NCI-H1436 treated with DMSO at 0.1 percent for 48 hours (cell line): Measurements from ENCODE around the gene IL20RB.
"Not testable (repeated sequence)": the region's sequence is repeated elsewhere in the genome, so short reads cannot be mapped to it uniquely, and the experiment has no call there.

Source experiments
- DNase-seq: peaks from one replicate; lab custom pipeline; 2025; lab: John Stamatoyannopoulos, UW

IL20RB gene

GRCh38 chr3:136987398-136987980, 29.7 kb downstream of the IL20RB start:
- DNase-seq = not testable (repeated sequence)

DNA sequence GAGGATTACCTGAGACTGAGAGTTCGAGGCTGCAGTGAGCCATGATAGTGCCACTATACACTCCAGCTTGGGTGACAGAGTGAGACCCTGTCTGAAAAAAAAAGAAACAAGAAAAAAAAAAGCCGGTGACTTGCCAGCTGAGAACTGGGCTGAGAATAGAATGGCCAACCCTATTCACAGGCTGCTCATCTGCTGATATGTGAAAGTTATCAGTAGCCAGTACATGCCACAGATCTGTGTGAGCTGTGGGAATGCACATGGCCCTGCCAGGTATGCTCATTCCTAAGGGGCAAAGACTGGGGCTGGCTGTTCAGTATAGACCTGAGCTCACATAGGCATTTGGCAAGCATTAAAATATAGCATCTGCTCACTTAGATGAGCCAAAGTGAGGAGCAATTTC, 30.9 kb downstream of the IL20RB start:
- DNase-seq = no peak

- DNase-seq = no peak
Measured at GRCh38 chr3:136989781-136990524, 32.2 kb downstream of the IL20RB start.

DNA sequence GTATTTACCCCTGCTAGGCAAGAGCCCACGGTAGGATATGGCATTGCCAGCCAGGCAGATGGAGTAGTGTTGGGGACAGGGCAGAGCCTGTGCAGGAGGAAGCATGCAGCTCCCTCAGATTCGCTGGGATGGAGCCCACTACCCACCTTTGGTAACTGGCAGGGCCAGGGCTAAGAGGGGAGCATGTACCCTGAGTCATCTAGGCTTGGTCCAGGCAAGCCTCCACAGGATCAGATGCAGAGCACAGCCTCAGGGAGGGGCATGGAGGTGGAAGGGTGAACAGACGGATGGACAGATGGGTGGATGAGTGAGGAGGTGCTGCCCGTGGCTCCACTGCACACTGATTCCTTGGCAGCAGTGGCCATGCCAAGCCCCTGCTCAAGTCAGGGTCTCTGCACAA, 33.0 kb downstream of the IL20RB start:
- no peak for DNase-seq

GRCh38 chr3:136992115-136992514, 34.3 kb downstream of the IL20RB start:
- no peak for DNase-seq

DNA sequence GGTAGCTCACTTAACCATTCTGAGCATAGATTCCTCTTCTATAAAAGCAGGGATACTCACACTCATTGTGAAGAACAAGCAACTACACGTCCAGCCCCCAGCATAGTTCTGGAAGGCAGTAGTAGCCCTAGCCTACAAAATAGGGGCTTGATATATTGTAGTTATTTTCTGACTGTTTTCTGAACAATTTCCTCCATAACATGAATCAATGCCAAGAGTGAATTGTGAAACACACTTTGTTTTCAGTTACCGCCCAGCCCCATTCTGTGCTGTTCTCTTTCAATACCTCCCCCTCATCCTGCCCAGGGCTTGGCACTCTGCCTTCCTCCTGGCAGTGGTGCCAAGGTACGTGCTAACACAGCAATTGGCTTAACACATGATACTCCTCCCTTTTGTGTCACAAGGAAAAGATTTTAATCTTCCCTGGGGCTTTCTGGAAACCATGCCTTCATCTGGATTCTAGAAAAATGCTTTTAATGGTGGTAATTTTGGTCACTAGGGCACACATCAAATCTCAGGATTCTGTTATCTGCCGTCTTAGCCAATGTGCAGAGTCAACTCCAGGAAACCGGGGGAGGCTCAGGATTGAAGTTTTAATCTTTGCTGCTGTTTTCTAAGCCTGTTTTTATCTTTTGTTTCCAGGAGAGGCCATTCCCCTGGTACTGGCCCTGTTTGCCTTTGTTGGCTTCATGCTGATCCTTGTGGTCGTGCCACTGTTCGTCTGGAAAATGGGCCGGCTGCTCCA, 37.2 kb downstream of the IL20RB start:
- no peak for DNase-seq

GRCh38 chr3:136995652-136996051, 37.9 kb downstream of the IL20RB start:
- no peak for DNase-seq

- DNase-seq = no peak
Measured at GRCh38 chr3:137000039-137000438, 42.3 kb downstream of the IL20RB start.

DNA sequence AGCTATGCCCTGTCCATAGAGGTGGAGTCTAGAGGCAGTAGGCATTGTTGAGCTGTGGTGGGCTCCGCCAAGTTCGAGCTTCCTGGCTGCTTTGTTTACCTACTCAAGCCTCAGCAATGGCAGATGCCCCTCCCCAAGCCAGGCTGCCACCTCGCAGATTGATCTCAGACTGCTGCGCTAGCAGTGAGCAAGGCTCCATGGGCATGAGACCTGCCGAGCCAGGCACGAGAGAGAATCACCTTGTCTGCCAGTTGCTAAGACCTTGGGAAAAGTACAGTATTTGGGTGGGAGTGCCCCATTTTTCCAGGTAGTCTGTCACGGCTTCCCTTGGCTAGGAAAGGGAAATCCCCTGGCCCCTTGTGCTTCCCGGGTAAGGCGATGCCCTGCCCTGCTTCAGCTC, 49.6 kb downstream of the IL20RB start:
- not testable (repeated sequence) for DNase-seq

DNA sequence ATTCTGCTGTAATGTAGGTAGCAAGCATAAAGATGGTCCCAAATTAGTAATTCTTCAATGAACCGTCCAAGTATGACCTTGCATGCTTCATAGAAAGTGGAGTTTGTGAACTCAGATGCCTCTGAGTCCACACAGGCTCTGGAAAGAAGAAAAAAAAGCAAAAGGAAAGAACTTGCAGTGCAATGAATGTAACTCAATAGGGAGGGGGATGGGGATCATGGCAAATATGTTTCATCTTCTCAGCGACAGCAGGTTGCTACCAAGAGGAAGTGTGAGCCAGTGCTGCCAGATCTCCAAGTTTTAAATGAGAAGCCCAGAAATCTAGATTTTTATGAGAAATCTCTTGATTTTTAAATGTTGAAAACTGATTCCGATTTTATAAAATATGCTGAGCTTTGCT, 50.3 kb downstream of the IL20RB start:
- no peak for DNase-seq

- no peak for DNase-seq
Measured at GRCh38 chr3:137008976-137009375, 51.2 kb downstream of the IL20RB start.

DNA sequence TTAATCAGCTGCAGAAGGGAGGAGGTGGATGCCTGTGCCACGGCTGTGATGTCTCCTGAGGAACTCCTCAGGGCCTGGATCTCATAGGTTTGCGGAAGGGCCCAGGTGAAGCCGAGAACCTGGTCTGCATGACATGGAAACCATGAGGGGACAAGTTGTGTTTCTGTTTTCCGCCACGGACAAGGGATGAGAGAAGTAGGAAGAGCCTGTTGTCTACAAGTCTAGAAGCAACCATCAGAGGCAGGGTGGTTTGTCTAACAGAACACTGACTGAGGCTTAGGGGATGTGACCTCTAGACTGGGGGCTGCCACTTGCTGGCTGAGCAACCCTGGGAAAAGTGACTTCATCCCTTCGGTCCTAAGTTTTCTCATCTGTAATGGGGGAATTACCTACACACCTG, 52.4 kb downstream of the IL20RB start:
- DNase-seq = no peak

- no peak for DNase-seq
Measured at GRCh38 chr3:137011153-137011552, 53.4 kb downstream of the IL20RB start.

DNA sequence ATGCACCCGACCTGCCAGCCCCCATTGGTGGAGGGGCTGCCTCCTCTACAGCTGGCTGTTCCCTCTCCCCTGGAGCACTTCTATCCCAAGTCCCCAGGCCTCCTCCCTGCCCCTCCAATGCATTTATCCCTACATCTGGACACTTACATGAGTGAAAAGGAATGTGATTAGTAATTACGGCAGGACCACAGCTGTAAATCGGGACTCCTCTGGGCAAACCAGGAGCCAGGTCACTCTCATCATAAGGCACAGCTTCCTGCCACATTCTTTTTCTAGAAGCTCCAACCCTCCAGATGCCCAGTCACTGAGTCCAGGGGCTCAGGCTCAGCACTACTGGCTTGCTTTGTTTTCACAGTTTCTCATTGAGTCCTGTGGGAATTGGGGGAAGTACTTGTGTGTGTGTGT, 54.3 kb downstream of the IL20RB start:
- DNase-seq = no peak

- DNase-seq = peak; percentile 56
Measured at GRCh38 chr3:137013951-137014688, 56.3 kb downstream of the IL20RB start.

DNA sequence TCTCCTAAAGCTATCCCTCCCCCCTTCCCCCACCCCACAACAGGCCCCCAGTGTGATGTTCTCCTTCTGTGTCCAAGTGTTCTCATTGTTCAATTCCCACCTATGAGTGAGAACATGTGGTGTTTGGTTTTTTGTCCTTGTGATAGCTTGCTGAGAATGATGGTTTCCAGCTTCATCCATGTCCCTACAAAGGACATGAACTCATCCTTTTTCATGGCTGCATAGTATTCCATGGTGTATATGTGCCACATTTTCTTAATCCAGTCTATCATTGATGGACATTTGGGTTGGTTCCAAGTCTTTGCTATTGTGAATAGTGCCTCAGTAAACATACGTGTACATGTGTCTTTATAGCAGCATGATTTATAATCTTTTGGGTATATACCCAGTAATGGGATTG, 59.5 kb downstream of the IL20RB start:
- not testable (repeated sequence) for DNase-seq

DNA sequence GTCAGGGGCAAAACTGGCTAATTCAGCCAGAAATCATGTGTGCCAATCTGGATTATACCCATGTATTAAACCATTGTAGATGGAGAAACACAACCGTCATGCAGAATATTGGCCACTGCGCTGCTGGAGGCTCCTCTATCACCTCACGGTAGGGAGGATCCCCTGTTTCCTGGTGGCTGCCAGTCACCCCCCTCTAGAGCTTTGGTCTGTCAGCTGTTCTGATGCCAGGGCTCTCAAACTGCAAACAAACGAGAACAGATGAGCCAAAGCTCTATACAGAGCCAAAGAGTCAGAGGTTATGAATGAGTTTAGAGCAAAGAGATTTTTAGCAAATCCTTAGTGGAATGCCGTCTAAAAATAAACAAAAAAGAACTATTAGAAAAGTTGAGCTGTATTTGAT, 62.5 kb downstream of the IL20RB start:
- DNase-seq = no peak

GRCh38 chr3:137020888-137021287, 63.1 kb downstream of the IL20RB start:
- DNase-seq = no peak

DNA sequence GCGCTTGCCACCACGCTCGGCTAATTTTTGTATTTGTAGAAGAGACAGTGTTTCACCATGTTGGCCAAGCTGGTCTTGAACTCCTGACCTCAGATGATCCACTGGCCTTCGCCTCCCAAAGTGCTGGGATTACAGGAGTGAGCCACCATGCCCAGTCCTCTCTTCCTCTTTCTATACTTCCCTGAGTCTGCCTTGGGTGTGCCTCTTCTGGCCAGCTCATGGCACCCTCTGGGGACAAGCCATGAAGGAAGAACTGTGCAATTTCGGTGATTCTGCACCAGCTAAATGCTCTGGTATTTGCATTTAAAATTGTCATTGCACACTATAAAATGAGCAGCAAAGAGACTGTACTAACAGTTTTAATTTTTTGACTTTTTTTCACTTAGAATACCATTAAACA, 66.6 kb downstream of the IL20RB start:
- DNase-seq = no peak

GRCh38 chr3:137026701-137027100, 68.9 kb downstream of the IL20RB start:
- no peak for DNase-seq

DNA sequence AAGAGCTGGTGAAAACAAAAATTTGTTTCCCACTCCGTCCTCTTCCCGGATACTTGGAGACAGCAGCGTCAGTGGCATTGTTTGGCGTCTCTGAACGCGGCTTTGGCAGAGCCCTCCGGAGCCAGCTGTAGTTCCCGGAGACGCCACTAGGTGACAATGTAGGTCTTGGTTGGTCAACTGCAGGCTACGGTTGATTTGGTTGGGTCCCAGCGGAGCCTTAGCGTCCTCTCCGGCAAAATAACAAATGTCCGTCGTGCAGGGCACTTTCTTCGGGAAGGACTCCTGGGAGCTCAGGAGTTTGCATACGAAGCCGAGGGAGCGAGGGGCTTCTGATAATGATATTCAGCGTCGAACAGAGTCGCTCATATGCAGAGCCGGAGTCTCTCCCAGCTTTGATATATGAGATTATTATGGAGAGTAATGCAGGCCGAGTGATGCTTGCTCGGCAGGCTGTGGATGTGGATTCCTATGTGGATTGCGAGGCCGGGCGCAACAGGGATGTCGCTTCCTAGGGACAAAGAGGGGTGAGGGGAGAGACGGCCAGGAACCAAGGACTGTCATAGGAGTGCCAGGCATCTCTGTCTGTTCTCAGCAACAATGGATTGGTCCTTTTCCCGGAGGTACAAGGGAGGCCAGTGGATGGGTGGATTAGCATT, 74.8 kb downstream of the IL20RB start:
- DNase-seq = peak; percentile 29

DNA sequence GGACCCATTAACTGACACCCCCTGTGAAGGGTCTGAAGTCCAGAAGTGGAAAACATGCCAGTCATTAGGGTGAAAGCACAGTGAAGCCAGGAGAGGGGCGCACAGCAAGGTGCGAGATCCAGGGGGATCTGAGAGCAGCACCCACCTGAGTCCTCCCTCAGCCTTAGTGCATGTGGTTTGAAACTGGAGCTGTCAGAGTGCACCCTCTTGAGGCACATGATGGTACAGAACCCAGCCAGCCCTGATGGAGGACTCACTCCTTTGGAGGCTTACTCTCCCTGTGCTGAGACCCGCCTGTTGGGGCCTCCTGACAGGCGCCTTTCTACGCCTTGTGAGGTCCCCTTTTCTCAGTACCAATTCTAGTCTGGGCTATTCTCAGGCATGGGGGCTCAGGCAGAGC, 77.8 kb downstream of the IL20RB start:
- no peak for DNase-seq
